ENCODE results near the gene ST3GAL3.

DNA sequence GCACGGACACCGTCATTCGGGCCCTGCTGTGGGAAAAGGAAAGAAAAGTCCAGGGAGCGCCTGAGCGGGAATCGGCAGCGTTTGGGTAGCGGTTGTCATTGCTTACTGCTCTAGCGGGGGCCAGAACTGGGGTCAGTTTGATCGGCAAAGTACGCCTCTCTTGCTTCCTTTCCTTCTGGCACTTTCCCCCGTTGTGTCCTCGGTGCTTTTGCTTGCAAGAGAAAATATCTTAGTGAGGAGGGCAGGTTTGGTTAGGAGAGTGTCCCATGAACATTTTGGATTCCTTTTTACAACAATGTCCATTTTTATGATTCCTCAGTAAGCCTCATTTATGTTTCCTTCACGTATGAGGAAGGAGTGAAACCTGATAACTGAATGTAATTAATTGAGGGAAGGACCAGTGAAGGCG lies 670 bp downstream of the ST3GAL3 start:
- TF ChIP-seq, protein P1, sequence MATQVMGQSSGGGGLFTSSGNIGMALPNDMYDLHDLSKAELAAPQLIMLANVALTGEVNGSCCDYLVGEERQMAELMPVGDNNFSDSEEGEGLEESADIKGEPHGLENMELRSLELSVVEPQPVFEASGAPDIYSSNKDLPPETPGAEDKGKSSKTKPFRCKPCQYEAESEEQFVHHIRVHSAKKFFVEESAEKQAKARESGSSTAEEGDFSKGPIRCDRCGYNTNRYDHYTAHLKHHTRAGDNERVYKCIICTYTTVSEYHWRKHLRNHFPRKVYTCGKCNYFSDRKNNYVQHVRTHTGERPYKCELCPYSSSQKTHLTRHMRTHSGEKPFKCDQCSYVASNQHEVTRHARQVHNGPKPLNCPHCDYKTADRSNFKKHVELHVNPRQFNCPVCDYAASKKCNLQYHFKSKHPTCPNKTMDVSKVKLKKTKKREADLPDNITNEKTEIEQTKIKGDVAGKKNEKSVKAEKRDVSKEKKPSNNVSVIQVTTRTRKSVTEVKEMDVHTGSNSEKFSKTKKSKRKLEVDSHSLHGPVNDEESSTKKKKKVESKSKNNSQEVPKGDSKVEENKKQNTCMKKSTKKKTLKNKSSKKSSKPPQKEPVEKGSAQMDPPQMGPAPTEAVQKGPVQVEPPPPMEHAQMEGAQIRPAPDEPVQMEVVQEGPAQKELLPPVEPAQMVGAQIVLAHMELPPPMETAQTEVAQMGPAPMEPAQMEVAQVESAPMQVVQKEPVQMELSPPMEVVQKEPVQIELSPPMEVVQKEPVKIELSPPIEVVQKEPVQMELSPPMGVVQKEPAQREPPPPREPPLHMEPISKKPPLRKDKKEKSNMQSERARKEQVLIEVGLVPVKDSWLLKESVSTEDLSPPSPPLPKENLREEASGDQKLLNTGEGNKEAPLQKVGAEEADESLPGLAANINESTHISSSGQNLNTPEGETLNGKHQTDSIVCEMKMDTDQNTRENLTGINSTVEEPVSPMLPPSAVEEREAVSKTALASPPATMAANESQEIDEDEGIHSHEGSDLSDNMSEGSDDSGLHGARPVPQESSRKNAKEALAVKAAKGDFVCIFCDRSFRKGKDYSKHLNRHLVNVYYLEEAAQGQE (IDR thresholded peaks at IDR 0.05; ENCODE audit: insufficient read depth in 1 of 2, low read depth in 2 of 2, low read length in 2 of 2): no peak
- TF ChIP-seq POLR2AphosphoS5 (IDR thresholded peaks at IDR 0.05; ENCODE audit: low read depth, low read length) (no peak), TAF1 (IDR thresholded peaks at IDR 0.05; ENCODE audit: borderline replicate concordance, insufficient read depth, low read length) (no peak), SIN3A (IDR thresholded peaks at IDR 0.05; ENCODE audit: borderline replicate concordance, insufficient read depth, low read length) (no peak), FOXP2 (optimal IDR thresholded peaks at IDR 0.05; ENCODE audit: borderline replicate concordance, extremely low read depth, extremely low read length, insufficient read depth) (no peak)

All from PFSK-1 (cell line).